Measurements from ENCODE around the gene CELF5. TPM values are rescaled to one million over a fixed set of nuclear protein-coding genes. Genes with fewer than 3 reads are reported as not detected.

The CELF5 gene
- total and polyA plus RNA-seq, 10 of the 15 experiments (the other 5 are each of a cell fraction or from before 2014, with no cell fraction given): 0.01 to 0.04 TPM; not detected in 8

GRCh38 chr19:3236272-3236671, 11.8 kb downstream of the CELF5 start:
- Histone ChIP-seq H3K9ac (ENCODE audit: control insufficient read depth, insufficient read depth, low read length) (no peak overlapping the region), H4K20me1 (ENCODE audit: control insufficient read depth, insufficient read depth) (no peaks in the 10 kb centered on the region), H3K27ac (ENCODE audit: control insufficient read depth, insufficient read depth) (no peak overlapping the region), H3K4me2 (ENCODE audit: control insufficient read depth, insufficient read depth) (no peak overlapping the region), H3K79me2 (ENCODE audit: control insufficient read depth, insufficient read depth, low read length) (no peaks in the 10 kb centered on the region), H3K9me3 (replicated peaks; ENCODE audit: control insufficient read depth, insufficient read depth, low read length) (no peaks in the 10 kb centered on the region), H3K4me1 (ENCODE audit: control insufficient read depth, insufficient read depth, low read length) (no peaks in the 10 kb centered on the region), H3K4me3 (no peak overlapping the region), H2AFZ (ENCODE audit: control insufficient read depth, low read depth, low read length) (no peak overlapping the region), H3K36me3 (ENCODE audit: control insufficient read depth in 2 of 2, insufficient read depth in 2 of 2, low read length in 1 of 2) (no peaks in the 10 kb centered on the region), H3K27me3 (replicated peaks in 1 of 2; ENCODE audit: control insufficient read depth in 2 of 2, insufficient read depth in 2 of 2, low read length in 1 of 2) (no peaks in the 10 kb centered on the region)
- ATAC-seq (no peak), FAIRE-seq (no peak), DNase-seq (ENCODE audit: low read depth, low spot score) (no peak)
- POLR2A ChIA-PET: no interaction called here
- in situ Hi-C loops (cut with MboI) (no loop called here), intact Hi-C loops (cut with micrococcal nuclease; ENCODE audit: unreplicated experiment) (no loop called here)
- no peak for TF ChIP-seq DPF2 (IDR thresholded peaks at IDR 0.05)
- no peak for TF ChIP-seq IRF4 (IDR thresholded peaks at IDR 0.05; ENCODE audit: low read depth, low read length)
- no peak for TF ChIP-seq CHD1 (IDR thresholded peaks at IDR 0.05; ENCODE audit: low read depth, low read length)
- TF ChIP-seq CBX5 (IDR thresholded peaks at IDR 0.05; ENCODE audit: low read depth): no peak
- no peak for TF ChIP-seq ZSCAN29 (IDR thresholded peaks at IDR 0.05)
- TF ChIP-seq POLR2AphosphoS5 (IDR thresholded peaks at IDR 0.05; ENCODE audit: low read length): no peak
- TF ChIP-seq HCFC1 (IDR thresholded peaks at IDR 0.05; ENCODE audit: low read length): no peak
- TF ChIP-seq SMARCA5 (IDR thresholded peaks at IDR 0.05): no peak
- TF ChIP-seq CREM (IDR thresholded peaks at IDR 0.05; ENCODE audit: low read depth): no peak
- TF ChIP-seq BCL11A (IDR thresholded peaks at IDR 0.05; ENCODE audit: low read depth, low read length): no peak
- WGBS (ENCODE audit: insufficient coverage, insufficient replicate concordance, low lambda C conversion rate, missing lambda C conversion rate): 20% methylated on average over 4 of the region's 4 CpGs
- SMC1A ChIA-PET (ENCODE audit: uncharacterized antibody, unreplicated experiment): interaction anchor here (0.8 kb wide), 1 partner anchor 9 kb away, joined by 3 read pairs; no protein-coding TSS in a partner anchor
- RAD21 ChIA-PET (ENCODE audit: unreplicated experiment): no interaction called here
- CTCF ChIA-PET: no interaction called here
- BruUV-seq (replicated peaks): no TSS peak

GRCh38 chr19:3238066-3238561, 13.7 kb downstream of the CELF5 start:
- intact Hi-C loops (cut with micrococcal nuclease; ENCODE audit: unreplicated experiment): no loop called here
- Histone ChIP-seq H3K27me3 (replicated peaks in 1 of 2; ENCODE audit: control insufficient read depth in 2 of 2, insufficient read depth in 2 of 2, low read length in 1 of 2) (no peaks in the 10 kb centered on the region), H3K36me3 (ENCODE audit: control insufficient read depth in 2 of 2, insufficient read depth in 2 of 2, low read length in 1 of 2) (no peaks in the 10 kb centered on the region), H3K9ac (ENCODE audit: control insufficient read depth, insufficient read depth, low read length) (no peak overlapping the region), H3K4me1 (ENCODE audit: control insufficient read depth, insufficient read depth, low read length) (no peaks in the 10 kb centered on the region), H3K27ac (ENCODE audit: control insufficient read depth, insufficient read depth) (no peak overlapping the region), H2AFZ (ENCODE audit: control insufficient read depth, low read depth, low read length) (no peak overlapping the region), H3K79me2 (ENCODE audit: control insufficient read depth, insufficient read depth, low read length) (no peaks in the 10 kb centered on the region), H4K20me1 (ENCODE audit: control insufficient read depth, insufficient read depth) (no peaks in the 10 kb centered on the region), H3K4me2 (ENCODE audit: control insufficient read depth, insufficient read depth) (no peak overlapping the region), H3K4me3 (no peak overlapping the region), H3K9me3 (replicated peaks; ENCODE audit: control insufficient read depth, insufficient read depth, low read length) (no peaks in the 10 kb centered on the region)
- in situ Hi-C loops (cut with MboI): no loop called here
- WGBS (ENCODE audit: insufficient coverage, insufficient replicate concordance, low lambda C conversion rate, missing lambda C conversion rate): 53% methylated on average over 7 of the region's 7 CpGs
- RAD21 ChIA-PET (ENCODE audit: unreplicated experiment): no interaction called here
- POLR2A ChIA-PET: no interaction called here
- DNase-seq (ENCODE audit: low read depth, low spot score) (no peak), ATAC-seq (no peak), FAIRE-seq (no peak)
- no TSS peak for BruUV-seq (replicated peaks)
- no peak for TF ChIP-seq SUZ12 (IDR thresholded peaks at IDR 0.05; ENCODE audit: unreplicated experiment)
- no peak for TF ChIP-seq NR2C2 (IDR thresholded peaks at IDR 0.05; ENCODE audit: borderline replicate concordance, control insufficient read depth, insufficient read length, low read depth)
- TF ChIP-seq, protein P1, sequence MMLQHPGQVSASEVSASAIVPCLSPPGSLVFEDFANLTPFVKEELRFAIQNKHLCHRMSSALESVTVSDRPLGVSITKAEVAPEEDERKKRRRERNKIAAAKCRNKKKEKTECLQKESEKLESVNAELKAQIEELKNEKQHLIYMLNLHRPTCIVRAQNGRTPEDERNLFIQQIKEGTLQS (IDR thresholded peaks at IDR 0.05; ENCODE audit: borderline replicate concordance, extremely low read depth, low read depth, low read length): no peak
- TF ChIP-seq ZNF274 (IDR thresholded peaks at IDR 0.05; ENCODE audit: insufficient read depth, insufficient read length): no peak
- TF ChIP-seq TBL1XR1 (IDR thresholded peaks at IDR 0.05; ENCODE audit: low read depth, low read length): no peak
- no peak for TF ChIP-seq NKRF (conservative IDR thresholded peaks at IDR 0.05)
- TF ChIP-seq BHLHE40 (IDR thresholded peaks at IDR 0.05; ENCODE audit: borderline replicate concordance in 1 of 2, low read depth in 2 of 2, low read length in 1 of 2): no peak
- TF ChIP-seq HDAC2 (IDR thresholded peaks at IDR 0.05): no peak
- SMC1A ChIA-PET (ENCODE audit: uncharacterized antibody, unreplicated experiment): no interaction called here
- CTCF ChIA-PET: interaction anchor here (1.1 kb wide), 2 partner anchors 15 to 16 kb away, joined by 3 to 4 read pairs; no protein-coding TSS in a partner anchor
